NCI-H82 treated with DMSO at 0.1 percent for 48 hours (cell line): ENCODE data around the gene NPAS3.
A peak's percentile ranks its signal among the peaks of the same experiment; 100 is the strongest.

Source experiments
- DNase-seq: peaks from one replicate; lab custom pipeline; 2025; ENCODE audit not compliant: unreplicated experiment; lab: John Stamatoyannopoulos, UW

Gene NPAS3

DNA sequence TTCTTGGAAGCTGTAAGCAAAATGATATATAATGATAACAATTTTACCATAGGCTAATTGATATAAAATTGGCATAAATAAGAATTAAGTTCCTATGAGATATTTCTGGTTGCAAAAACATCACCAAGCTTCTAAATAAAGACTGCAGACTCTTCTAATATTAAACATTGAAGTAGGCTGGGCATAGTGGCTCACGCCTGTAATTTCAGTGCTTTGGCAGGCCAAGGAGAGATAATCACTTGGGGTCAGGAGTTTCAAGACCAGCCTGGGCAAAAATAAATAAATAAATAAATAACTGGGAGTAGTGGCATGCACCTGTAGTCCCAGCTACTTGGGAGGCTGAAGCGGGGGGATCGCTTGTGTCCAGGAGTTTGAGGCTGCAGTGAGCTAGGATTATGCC is 71.8 kb downstream of the NPAS3 start:
- DNase-seq: no peak

DNA sequence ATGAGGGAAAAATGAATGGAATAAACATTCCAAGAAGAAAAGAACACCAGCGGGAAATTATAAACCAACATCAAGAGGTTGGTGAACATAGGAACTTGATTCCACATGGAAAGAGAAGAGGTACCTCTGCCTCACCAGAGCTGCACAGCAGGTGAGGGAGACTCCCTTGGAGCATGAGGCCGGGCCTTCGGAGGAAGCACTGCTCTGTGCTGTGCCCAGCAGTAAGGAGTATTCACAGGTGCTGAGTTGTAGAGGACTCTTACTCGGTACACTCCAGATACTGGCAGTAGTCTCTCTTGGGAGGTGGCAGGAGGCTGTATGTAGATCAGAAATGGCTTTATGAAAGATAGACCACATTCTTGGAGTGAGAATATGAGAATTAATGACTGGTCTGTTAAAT is 76.0 kb downstream of the NPAS3 start:
- DNase-seq: no peak

DNA sequence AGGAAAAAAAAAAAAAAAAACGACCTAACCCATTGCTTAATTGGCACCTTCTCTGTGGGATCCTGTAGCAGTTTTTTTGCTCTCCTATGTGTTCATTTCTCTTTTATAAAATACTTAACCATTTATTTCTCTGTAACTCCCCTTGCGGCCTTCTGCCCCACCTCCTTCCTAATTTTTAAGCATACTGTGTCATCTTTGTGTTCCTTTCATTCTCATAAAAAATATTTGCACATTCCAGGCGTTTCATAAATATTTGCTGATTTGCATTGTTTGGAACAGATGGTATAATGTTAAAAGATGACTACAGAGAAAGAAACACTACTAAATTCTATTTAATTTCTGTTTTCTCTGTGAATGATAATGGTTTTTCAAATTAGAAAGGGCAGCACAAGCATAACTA is 77.9 kb downstream of the NPAS3 start:
- no peak for DNase-seq

DNA sequence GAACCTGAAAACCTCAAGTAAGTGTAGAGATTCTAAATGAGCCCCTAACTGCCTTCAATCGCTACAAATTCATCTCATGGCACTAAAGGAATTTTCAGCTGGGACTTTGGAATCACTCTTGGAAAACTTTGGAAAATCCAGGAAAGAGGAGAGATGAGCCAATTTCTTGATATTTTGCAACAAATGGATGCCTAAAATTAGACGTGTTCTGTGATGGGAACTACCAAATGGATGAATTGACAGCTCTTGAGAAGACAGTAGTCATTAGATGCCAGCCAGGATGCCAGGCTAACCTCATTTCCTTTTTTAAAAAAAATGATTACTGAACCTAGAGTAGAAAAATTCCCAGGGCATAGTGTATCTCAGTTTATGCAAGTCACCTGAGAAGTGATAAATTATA is 78.3 kb downstream of the NPAS3 start:
- DNase-seq: no peak

DNA sequence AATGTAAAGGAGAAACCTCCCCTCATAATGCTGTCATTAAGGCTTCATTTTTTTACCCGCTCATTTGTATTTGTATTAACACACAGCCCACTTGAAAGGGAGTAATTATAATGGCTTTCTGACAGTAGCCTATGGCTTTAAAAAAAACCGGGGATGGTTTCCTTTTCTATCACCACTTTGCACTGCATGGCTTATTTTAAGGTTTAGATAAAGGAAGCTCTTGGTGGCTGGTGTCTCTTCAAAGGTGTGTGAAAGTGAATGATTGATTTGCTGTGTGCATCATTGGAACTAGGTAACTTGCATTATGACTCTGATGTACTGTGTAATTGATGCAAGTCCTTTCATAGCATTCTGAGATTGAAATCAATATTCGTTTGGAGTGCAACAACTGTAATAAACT is 80.7 kb downstream of the NPAS3 start:
- DNase-seq: no peak

DNA sequence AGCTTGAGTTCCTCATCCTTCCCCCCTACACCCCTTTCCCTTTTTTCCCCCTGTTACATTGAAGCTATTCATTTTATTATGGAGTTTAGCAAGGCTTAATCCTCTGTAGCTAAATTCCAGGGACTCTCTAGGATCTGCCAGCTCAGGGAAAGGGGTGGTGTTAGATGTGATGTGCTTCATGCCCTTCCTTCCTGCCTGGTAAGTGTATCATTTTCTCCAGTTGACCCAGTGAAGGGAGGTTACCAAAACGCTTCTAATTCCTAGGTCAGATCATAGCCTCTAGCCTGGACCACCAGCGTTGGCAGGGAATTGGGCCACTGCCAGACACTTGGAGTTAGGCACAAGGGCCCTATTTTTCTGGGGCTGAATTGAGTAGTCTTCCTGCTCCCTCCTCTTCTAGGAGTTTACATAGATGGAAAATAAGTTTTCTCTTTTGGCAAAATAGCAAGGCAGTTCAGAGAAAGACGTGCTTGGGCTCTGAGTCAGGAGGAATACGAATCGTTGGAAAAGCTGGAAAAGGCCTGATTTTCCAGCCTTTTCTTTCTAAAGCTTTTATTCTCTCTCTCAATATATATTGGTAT is 88.3 kb downstream of the NPAS3 start:
- no peak for DNase-seq

DNA sequence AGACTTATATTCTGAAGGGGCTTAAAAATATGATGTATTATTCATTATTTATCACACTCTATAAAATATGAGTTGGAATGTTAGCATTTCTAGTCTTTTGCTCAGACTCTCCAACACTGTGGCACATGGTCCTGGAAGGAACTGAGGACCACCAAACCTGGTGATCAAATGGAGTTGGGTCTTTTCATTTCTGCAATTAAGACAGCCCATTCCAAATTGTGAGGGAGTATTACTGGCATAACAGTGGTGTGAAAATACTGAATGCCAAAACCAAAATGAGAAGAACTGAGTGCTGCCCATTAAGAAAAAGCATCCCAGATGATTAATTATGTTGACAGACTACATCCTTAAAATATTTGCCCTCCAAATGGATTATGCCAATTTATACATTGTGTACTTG is 90.8 kb downstream of the NPAS3 start:
- no peak for DNase-seq

DNA sequence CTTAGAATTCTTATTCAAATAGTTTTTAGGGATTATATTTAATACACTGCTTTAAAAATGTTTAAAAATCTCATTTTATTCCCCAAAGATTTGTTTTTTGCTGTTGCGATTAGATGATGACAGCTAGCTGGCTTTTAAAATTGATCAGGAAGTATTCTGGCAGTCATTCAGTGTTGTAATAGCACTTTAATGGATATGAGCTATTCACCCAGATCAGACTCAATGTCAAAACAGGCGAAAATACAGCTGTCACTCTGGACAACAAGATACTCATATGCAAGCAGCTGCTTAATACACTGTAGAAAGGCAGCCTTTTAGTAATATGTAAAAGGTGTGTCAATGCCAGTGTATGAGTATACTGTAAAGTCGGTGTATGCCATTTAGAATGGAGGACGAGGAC is 91.7 kb downstream of the NPAS3 start:
- no peak for DNase-seq

DNA sequence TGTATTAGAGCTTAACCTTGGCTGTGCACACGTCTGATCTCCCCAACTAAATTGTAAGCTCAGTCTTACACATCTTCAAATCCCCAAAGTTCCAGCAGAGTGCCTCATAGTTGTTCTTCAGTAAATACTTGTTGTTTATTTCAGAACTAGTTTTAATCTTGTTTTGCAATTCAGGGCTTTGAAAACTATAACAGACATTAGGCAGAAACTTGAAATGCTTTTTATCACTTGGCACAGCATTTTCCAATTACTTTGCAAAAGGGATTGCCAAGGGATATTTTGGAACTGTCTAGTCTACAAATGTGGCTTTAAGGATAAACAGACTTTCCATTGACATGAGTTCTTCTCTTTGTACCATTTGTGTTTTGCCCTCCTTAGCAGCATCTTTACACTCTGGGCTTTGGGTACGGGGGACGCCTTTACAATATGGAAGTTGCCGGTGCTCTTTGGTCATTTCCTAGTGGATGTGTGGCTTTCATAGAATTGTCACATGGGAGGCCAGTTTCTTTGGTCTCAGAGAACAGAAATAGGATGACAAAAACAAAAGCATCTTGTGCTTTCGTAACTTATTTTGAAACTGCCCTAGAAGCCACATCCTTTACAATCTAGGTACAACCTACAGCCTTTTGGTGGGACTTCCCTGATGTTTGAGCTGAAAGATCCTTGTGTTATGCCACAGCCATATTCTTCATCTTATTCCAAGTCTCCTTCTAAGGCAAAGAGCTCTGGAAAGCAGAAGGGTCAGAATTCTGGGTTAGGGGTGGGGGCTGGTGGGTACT is 96.9 kb downstream of the NPAS3 start:
- DNase-seq: no peak

DNA sequence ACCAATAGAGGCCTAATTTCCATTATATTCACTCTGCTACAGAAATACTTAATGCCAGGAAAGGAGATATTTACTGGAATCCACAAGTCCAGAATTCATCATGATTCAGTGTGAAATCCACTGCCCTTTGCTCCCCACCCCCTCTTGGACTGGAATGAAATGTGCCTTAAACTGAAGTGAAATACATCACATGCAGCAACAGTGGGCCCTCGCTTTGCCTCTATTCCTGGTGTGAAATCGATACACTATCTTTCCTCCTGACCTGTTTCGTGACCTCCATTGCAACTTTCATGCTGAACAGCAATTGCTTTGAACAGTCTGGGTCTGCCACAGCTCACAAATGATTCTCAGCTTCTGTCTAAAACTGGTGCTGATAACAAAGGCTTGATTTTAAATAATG is 100.6 kb downstream of the NPAS3 start:
- no peak for DNase-seq

DNA sequence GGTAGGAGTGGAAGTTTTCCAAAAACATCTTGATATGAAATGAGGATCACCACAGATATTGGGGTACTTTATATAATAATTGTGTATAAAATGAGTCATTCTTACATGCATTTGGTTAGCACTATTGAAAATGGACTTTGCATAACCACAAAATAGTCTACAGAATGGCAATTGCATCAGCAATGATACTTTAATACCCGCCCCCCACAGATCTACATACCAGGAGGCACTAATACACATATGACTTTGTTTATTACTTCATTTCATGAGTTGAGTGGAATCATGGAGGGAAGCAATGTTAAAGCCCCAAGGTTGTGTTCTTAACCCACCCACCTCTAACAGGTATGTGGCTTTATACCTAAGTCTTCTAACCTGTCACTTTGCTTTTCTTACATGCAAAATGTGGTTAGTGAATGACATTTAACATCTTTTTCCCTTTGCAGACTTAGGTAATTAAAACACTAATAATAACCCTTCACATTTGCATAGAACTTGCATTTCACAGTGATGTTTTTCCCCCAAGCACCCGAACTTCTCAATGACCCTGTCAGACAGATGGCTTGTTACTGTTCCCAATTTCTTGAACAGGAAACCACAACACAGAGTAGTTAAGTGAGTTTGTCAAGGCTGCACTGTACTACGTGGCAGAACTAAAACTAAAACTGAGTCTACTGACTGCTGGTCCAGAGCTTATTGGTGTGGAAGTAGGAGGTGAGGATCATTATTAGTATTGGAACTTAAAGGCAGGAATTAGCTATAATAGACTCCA is 101.9 kb downstream of the NPAS3 start:
- DNase-seq: no peak

DNA sequence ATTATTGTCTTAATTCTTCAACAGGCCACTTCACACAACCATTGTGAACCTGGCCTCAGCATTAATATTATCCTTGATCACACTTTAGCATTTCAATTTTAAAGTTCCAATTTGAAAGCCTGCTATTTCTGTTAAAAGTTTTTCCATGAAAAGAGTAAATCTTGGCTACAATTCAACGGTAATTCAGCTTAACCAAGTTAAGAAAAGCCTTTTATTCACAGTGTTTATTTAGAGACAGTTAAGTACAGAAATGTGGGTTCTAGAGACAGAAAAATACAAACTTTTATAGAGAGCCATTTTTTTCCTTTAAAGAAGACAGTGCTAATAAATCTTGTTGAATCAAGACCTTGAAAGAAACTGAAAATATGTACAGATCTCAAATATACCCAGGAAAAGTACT is 103.9 kb downstream of the NPAS3 start:
- no peak for DNase-seq

DNA sequence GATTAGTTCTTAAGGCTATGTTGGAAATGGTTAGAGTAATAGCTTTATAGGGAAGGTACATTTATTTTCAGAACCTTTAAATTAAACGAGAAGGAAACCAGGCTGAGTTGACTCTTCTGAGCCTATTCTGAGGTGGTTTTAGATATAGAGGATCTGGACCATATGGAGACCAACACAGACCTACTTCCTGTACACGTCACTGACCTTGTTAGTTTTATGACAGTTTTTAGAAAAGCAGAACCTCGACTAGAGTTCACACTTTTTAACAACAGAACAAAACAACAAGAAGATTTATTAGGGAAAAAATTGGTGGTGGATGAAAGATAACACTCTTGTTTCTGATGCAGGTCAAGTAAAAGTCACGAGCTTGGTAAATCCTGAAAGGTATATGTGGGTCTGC is 107.1 kb downstream of the NPAS3 start:
- DNase-seq: no peak

DNA sequence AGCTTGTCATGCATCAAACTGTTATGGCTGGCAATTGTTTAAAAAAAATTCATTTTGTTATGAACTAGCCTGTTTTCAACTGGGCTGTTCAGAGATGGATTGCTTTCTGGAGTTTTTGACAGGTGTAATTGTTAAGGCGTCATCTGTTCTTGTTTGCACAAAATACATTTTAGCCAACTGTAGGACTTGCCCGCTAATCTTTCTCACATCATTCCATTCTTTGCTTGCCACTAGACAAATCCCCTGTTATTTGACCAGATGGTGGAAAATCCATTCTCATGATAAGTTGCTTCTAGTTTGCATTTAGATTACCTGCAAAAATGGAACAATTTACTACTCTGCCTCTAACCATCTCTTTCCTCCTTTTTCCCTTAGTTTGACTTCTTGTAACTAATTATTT is 114.3 kb downstream of the NPAS3 start:
- peak; percentile 71 for DNase-seq

DNA sequence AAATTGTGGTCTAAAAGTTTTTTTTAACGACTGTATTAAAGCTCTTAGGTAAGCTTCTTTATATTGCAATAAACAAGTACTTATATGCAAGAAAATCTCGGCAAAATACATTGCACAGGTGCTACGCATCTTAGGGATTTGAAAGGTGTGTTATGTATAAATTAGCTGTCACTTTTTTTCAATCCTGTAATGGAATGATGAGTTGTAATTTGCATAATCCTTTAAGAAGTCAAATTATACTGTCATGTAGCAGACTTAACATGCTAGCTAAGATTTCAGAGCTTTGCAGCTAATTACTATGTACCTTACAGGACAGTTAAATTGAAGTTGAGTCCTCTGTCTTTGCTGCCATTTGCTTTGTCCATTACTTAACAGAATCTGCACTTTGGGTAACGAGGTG is 117.5 kb downstream of the NPAS3 start:
- DNase-seq: peak; percentile 53

DNA sequence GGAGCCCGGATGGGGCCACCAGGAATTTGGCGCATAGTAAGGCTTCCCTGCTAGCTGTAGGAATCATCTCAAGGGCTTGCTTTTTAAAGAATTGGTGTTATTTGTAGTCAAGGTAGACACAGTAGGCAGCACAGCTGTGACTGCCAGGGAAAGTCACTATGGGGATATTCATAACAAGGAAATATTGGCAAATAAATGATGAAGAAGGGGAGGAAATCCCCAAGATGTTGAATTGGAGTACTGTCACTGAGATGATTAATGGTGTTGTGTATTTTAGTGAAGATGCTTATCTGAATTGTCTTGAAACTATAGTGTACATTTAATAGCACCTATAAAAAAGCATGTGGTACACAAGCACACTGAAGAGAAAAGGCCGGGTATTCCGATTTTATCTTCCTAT is 118.9 kb downstream of the NPAS3 start:
- DNase-seq: no peak

DNA sequence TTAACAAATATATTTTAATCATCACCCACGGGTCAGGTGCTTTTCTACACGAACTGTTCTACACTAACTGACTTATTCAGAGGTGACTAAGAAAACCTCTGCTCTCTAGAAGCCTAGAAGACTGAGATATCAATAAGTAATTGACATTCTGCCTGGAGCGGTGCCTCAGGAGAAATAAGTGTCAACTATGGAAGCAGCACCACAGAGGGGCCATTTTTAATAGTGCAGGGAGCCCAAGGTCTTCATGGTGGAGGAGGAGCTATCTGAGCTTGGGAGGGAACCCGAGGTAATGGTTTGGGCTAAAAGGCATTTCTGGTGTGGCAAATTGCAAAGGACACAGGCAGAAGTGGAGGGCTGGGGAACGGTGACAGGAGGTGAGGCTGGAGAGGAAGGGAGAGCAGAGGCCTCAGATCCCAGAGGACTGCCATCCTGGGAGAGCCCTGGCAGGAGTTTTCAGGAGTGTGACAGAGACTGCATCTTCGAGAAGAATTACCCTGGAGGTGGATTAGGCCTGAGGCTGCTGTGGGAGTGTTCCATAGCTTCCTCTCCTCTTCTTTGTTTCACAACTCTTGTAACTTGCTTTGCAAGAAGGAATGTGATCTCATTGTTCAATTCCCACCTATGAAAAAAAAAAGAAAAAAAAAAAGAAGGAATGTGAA is 123.1 kb downstream of the NPAS3 start:
- no peak for DNase-seq

DNA sequence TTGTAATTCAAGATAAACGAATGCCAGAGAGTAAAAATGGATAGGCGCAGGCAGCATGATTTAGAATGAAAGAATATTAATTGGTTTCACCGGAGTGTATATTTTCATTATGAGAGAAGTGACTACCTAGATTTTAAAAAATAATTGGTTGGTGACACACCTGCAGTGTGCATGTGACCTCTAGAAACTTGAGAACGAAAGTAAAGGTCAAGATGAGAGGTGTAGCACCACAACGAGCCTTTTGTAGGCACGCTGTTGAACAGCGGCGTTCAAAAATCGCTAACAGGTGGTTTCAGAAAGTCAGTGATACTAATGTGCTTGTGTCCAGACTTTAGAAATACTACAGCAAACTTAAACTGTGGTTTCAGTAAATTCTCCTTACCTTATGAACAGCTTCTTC is 123.8 kb downstream of the NPAS3 start:
- no peak for DNase-seq

DNA sequence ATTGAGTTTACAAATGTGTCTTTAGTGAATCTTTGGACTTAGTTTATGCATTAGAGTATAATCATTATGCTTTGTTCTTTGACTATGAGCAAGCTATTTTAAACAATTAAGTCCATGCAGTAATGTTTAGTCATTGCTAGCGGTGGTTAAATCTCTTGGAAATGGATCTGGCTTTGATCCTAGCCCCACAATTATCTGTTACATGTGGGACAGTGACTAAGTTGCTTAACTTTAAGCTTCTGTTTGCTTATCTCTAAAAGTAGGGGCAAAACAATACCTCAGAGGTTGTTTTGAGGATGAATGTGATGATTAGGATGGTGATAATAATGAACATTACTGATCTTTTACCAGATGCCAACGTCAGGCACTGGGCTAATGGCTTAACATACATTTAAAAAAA is 124.2 kb downstream of the NPAS3 start:
- DNase-seq: no peak

DNA sequence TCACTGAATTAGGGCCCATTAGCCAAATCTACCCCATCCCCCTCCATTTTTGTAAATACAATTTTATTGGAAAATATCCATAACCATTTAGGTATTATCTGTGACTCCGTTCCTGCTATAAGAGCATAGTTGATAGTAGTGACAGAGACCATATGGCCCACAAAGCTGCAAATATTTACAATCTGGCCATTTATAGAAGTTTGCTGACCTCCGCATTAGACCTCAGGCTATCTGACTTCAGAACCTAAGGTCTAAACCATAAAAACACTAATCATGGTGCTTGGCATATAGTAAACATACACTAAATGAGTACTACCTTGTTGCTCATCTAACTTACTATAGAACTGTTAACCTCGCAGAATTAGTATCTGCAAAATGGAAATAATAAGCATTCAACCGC is 124.8 kb downstream of the NPAS3 start:
- no peak for DNase-seq

DNA sequence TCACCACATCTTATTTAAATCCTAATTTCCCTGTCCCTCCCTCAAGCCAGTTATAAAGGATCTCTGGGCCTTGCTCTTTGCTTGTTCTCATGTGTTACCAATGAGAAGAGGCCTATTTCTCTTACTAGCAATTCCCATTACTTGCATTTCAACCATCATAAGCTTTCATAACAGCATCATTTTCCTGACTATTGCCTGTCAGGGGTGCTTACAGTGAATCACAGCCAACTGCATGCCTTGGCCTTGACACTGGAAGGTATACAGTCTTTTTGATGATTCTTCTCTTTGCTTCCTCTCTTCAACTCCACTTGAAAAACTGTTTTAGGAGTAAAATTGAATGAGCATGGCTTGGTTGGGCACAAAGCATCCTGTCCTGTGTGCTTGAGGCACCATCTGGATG is 127.0 kb downstream of the NPAS3 start:
- no peak for DNase-seq

DNA sequence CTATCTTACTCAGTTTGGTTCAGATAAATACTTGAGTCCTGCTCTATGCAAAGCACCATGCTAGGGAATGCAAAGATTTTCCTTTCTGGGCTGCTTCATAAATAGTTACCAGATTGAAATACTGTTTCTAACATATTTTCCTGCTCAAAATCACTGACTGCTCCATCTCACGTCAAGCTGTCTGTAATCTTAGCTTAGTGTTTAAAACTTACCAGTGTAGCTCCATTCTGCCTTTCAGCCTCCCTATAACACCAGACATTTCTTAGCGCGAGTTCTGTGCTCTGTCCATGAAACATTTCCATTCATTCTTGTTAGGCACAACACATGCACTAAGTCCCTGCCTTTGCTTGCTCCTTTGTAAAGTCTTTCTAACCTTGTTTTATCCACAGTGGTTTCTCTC is 129.4 kb downstream of the NPAS3 start:
- no peak for DNase-seq
